ENCODE data around the gene OR7C1. TPM values are rescaled to one million over a fixed set of nuclear protein-coding genes. Genes with fewer than 3 reads are reported as not detected.
A peak's percentile ranks its signal among the peaks of the same experiment; 100 is the strongest.

OR7C1 gene
- 0.18 TPM for total RNA-seq
- long read RNA-seq: 0 reads

DNA sequence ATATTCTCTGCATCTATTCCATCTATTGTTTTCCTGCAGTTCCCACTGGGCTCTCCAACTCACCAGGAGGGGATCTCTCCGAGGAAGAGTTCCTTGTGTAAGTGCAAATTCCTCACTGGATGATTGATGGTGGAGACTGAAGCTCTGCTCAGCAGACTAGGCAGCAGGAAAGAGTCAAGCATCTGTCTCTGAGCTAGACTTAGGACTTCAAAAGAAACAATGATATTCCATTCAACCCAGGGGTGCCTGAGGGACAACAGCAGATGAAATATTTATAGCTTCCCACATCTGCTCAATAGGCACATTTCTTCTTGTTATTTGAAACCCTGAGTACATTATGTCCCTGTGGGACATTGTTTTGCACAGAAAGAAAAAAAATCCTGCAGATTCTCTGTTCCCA lies at the start of gene OR7C1, which contains the start of gene OR7A5:
TSS of gene OR7C1 (minus strand) at position 175 of the 400 bp plus-strand sequence. CDS start 35,049 bp downstream, outside the sequence.
TSS of gene OR7A5 (minus strand) at position 175 of the 400 bp plus-strand sequence. CDS start 6,944 bp downstream, outside the sequence.
- intact Hi-C loops (cut with DNase I): no loop called here
- Histone ChIP-seq H3K27me3 (ENCODE audit: low read depth) (no peaks in the 10 kb centered on the region), H3K4me3 (no peak within 1 kb of the TSS), H3K27ac (no peak within 1 kb of the TSS), H3K36me3 (no peaks in the 10 kb centered on the region), H3K4me1 (no peaks in the 10 kb centered on the region), H3K9me3 (no peaks in the 10 kb centered on the region)
- DNase-seq (no peak), ATAC-seq (no peak)
- TF ChIP-seq, protein P1, sequence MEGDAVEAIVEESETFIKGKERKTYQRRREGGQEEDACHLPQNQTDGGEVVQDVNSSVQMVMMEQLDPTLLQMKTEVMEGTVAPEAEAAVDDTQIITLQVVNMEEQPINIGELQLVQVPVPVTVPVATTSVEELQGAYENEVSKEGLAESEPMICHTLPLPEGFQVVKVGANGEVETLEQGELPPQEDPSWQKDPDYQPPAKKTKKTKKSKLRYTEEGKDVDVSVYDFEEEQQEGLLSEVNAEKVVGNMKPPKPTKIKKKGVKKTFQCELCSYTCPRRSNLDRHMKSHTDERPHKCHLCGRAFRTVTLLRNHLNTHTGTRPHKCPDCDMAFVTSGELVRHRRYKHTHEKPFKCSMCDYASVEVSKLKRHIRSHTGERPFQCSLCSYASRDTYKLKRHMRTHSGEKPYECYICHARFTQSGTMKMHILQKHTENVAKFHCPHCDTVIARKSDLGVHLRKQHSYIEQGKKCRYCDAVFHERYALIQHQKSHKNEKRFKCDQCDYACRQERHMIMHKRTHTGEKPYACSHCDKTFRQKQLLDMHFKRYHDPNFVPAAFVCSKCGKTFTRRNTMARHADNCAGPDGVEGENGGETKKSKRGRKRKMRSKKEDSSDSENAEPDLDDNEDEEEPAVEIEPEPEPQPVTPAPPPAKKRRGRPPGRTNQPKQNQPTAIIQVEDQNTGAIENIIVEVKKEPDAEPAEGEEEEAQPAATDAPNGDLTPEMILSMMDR (IDR thresholded peaks at IDR 0.05): no peak

DNA sequence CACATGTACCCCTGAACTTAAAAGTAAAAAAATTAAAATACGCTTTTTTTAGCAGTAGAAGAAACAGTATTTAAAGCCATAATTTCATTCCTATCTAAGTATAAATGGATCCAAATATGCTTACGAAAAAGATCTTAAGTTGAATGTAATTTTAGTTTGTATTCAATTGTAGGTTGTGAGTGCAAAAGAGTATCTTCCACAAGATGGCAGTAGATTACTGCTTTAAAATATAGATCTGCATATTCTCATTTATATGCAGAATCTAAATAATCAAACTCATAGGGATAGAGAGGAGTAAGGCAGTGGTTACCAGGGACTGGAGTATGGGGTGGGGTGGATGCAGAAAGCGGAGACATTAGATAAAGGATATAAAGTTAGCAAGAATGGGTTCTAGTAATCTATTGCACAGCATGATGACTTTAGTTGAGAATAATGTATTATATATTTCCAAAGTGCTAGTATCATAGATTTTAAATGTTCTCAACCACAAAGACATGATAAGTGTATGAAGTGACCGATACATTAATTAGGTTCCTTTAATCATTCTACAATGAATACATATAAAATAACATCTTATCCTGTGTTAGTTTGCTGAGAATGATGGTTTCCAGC lies 36.7 kb upstream of the OR7C1 start:
- Histone ChIP-seq H3K36me3 (no peaks in the 10 kb centered on the region), H3K27ac (no peak overlapping the region), H3K4me3 (no peak overlapping the region), H3K27me3 (ENCODE audit: low read depth) (no peaks in the 10 kb centered on the region), H3K9me3 (no peaks in the 10 kb centered on the region), H3K4me1 (no peaks in the 10 kb centered on the region)
- TF ChIP-seq, protein P1 (IDR thresholded peaks at IDR 0.05): peak; percentile 39
- DNase-seq (no peak), ATAC-seq (no peak)
- intact Hi-C loops (cut with DNase I): no loop called here

DNA sequence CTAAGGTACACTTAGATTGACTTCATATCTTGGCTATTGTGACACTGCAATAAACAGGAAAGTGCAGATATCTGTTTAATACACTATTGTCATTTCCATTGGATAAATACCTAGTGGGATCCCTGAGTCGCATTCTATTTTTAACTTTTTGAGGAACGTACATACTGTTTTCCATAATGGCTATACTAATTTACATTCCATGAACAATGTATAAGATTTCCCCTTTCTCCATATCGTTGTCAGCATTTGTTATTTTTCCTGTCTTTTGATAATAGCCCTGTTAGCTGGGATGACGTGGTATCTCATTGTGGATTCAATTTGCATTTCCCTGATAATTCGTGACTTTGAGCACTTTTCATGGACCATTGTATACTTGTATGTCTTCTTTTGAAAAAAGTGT lies 33.5 kb upstream of the OR7C1 start:
- DNase-seq: no peak
- no peak for ATAC-seq
- Histone ChIP-seq H3K4me3 (no peak overlapping the region), H3K9me3 (no peaks in the 10 kb centered on the region), H3K27me3 (ENCODE audit: low read depth) (no peaks in the 10 kb centered on the region), H3K27ac (no peak overlapping the region), H3K36me3 (no peaks in the 10 kb centered on the region), H3K4me1 (no peaks in the 10 kb centered on the region)
- TF ChIP-seq, protein P1 (IDR thresholded peaks at IDR 0.05): no peak
- intact Hi-C loops (cut with DNase I): no loop called here

DNA sequence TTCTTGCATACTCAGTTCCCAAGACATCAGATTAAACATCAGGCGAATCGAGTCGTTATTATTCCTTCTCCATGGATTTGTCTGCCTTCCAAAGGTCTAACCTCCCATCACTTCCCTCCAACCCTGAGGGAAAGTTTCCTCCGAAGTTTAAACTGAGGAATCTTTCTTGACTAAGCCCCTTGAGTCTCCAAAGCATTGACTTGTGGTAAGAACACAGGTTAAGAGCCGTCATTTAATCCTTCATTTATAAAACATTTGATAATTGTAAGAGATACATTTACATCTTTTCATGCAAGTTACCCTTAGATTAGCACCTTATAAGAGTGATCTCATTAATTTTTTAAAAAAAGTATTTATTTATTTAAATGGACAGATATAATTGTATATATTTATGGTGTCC lies 13.8 kb upstream of the OR7C1 start, which contains the start of gene OR7A10:
TSS of gene OR7A10 (minus strand) at position 101 of the 400 bp plus-strand sequence. CDS start 7,045 bp downstream, outside the sequence.
- Histone ChIP-seq H3K27ac (no peak within 1 kb of the TSS), H3K36me3 (no peaks in the 10 kb centered on the region), H3K4me3 (no peak within 1 kb of the TSS), H3K9me3 (no peaks in the 10 kb centered on the region), H3K4me1 (no peaks in the 10 kb centered on the region), H3K27me3 (ENCODE audit: low read depth) (peaks cover 18% of the 10 kb centered on the region)
- intact Hi-C loops (cut with DNase I): no loop called here
- DNase-seq (no peak), ATAC-seq (no peak)
- TF ChIP-seq, protein P1 (IDR thresholded peaks at IDR 0.05): no peak

DNA sequence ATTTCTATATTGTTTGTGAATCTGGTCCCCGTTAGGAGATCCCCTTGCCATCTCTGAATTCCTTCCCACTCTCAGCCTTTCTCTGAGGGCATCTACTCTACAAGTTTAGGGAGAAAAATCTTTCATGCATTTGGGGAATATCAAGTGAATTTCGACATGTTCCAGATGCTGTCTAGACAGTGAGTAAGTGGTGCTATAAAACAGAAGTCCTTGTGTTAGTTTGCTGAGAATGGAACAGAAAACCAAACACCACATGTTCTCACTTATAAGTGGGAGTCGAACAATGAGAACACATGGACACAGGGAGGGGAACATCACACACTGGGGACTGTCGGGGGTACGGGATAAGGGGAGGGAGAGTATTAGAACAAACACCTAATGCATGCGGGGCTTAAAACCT lies 8.6 kb upstream of the OR7C1 start:
- Histone ChIP-seq H3K27me3 (ENCODE audit: low read depth) (peaks cover 7% of the 10 kb centered on the region), H3K36me3 (no peaks in the 10 kb centered on the region), H3K27ac (no peak overlapping the region), H3K4me3 (no peak overlapping the region), H3K4me1 (no peaks in the 10 kb centered on the region), H3K9me3 (no peaks in the 10 kb centered on the region)
- ATAC-seq (no peak), DNase-seq (no peak)
- intact Hi-C loops (cut with DNase I): no loop called here
- TF ChIP-seq, protein P1 (IDR thresholded peaks at IDR 0.05): no peak
